NCI-H1105 treated with DMSO at 0.1 percent for 48 hours (cell line): Measurements from ENCODE around the gene KRT83.
"Not testable (repeated sequence)": the region's sequence is repeated elsewhere in the genome, so short reads cannot be mapped to it uniquely, and the experiment has no call there.

Source experiments
- DNase-seq: peaks from one replicate; lab custom pipeline; 2025; lab: John Stamatoyannopoulos, UW

KRT83 gene

GRCh38 chr12:52308806-52309425 lies 12.3 kb downstream of the KRT83 start:
- DNase-seq, result no peak

- DNase-seq, result no peak
Measured at GRCh38 chr12:52307836-52308805, 13.1 kb downstream of the KRT83 start.

- DNase-seq, result no peak
Measured at GRCh38 chr12:52306731-52307130, 14.5 kb downstream of the KRT83 start.

- DNase-seq, result no peak
Measured at GRCh38 chr12:52305921-52306705, 15.1 kb downstream of the KRT83 start.

GRCh38 chr12:52304941-52305411 lies 16.2 kb downstream of the KRT83 start:
- not testable (repeated sequence) for DNase-seq

- not testable (repeated sequence) for DNase-seq
Measured at GRCh38 chr12:52302242-52302914, 18.8 kb downstream of the KRT83 start.

- not testable (repeated sequence) for DNase-seq
Measured at GRCh38 chr12:52301721-52302120, 19.5 kb downstream of the KRT83 start.

GRCh38 chr12:52300796-52301691 lies 20.2 kb downstream of the KRT83 start:
- DNase-seq, result no peak

- no peak for DNase-seq
Measured at GRCh38 chr12:52298677-52299190, 22.5 kb downstream of the KRT83 start.

- DNase-seq, result no peak
Measured at GRCh38 chr12:52296572-52297215, 24.5 kb downstream of the KRT83 start.

GRCh38 chr12:52295663-52296062 lies 25.5 kb downstream of the KRT83 start:
- no peak for DNase-seq

- DNase-seq, result no peak
Measured at GRCh38 chr12:52294803-52295202, 26.4 kb downstream of the KRT83 start.

GRCh38 chr12:52293926-52294325 lies 27.3 kb downstream of the KRT83 start:
- no peak for DNase-seq

GRCh38 chr12:52291267-52291935 lies 29.8 kb downstream of the KRT83 start, which contains the start of gene KRT81:
TSS of gene KRT81 (minus strand) at chr12:52291534. CDS start at chr12:52291465, 69 bp downstream.
- DNase-seq, result no peak

- DNase-seq, result not testable (repeated sequence)
Measured at GRCh38 chr12:52290483-52291134, 30.6 kb downstream of the KRT83 start.

- DNase-seq, result not testable (repeated sequence)
Measured at GRCh38 chr12:52287816-52288805, 33.1 kb downstream of the KRT83 start.
